Effector CD4-positive, alpha-beta T cell (primary cell): Measurements from ENCODE around the gene EMC9.

Source experiments
- DNase-seq: peaks from one replicate; pipeline ENCODE4 v3.0.0-alpha.2; 2020

Gene EMC9

GRCh38 chr14:24103451-24103850, 37.9 kb downstream of the EMC9 start:
- DNase-seq = no peak

- DNase-seq = no peak
These were observed 38.9 kb downstream of the EMC9 start for GRCh38 chr14:24102357-24103048.

DNA sequence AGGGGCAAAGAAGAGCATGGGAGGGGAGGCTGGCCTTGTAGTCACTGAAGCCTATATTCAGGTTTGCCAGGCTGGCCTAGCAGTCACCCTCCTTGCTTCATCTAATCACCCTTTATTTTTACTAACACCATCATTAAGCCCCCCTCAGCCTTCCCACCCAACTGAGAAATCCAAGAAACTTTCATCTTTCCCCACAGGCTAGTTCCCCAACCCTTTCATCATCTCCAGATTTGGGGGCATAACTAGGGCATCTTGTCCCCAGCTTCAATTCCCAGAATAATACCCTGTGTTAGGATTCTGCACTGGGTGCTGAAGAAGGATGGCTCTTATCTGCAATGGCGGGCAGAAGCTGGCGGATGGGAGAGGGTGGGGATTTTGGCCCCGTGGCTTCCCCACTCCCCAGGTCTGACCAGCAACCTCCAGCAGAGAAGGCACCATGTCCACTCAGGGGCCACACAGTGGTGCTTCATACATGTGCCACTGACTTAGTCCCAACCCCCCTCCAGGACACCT, 40.4 kb downstream of the EMC9 start:
- no peak for DNase-seq

- DNase-seq = no peak
These were observed 41.0 kb downstream of the EMC9 start for GRCh38 chr14:24100197-24100981.

DNA sequence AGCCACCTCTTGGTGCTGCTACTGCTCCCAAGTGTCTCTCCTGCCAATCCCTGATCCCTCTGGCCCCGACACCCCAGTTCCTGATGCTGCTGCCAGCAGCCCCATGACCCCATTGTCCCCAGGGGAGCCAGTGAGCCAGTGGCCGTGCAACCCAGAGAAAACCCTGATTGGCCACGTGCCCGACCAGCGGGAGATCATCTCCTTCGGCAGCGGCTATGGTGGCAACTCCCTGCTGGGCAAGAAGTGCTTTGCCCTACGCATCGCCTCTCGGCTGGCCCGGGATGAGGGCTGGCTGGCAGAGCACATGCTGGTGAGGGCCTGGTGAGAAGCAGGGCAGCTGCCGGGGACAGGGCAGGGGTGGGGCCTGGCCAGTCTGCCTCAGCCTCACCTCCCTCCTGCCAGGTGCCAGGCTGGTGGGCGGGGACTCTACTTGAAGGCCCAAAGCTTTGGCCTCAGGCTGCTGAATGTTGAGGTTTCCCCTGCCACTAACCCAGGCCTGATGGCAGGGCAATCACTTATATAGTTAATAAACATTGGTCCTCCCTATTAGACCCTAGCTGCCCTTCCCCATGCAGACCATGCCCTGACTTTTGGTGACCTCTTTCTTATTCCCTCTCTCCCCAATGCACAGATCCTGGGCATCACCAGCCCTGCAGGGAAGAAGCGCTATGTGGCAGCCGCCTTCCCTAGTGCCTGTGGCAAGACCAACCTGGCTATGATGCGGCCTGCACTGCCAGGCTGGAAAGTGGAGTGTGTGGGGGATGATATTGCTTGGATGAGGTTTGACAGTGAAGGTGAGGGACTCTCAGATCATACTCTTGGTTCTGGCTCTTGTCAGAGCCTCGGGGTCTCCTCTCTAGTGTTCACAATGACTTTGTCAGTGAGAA, 42.2 kb downstream of the EMC9 start:
- DNase-seq = no peak

- DNase-seq = no peak
These were observed 43.0 kb downstream of the EMC9 start for GRCh38 chr14:24098229-24098926.

GRCh38 chr14:24096545-24097181, 44.7 kb downstream of the EMC9 start:
- no peak for DNase-seq

- no peak for DNase-seq
These were observed 45.9 kb downstream of the EMC9 start for GRCh38 chr14:24095271-24096068.

- no peak for DNase-seq
These were observed 46.5 kb downstream of the EMC9 start for GRCh38 chr14:24094841-24095270.

GRCh38 chr14:24093901-24094840, 47.2 kb downstream of the EMC9 start, which contains the start of gene PCK2:
TSS of gene PCK2 (plus strand) at chr14:24094311. CDS start at chr14:24094406, 95 bp downstream.
- peak; percentile 63 for DNase-seq

GRCh38 chr14:24093207-24093900, 48.0 kb downstream of the EMC9 start:
- no peak for DNase-seq

DNA sequence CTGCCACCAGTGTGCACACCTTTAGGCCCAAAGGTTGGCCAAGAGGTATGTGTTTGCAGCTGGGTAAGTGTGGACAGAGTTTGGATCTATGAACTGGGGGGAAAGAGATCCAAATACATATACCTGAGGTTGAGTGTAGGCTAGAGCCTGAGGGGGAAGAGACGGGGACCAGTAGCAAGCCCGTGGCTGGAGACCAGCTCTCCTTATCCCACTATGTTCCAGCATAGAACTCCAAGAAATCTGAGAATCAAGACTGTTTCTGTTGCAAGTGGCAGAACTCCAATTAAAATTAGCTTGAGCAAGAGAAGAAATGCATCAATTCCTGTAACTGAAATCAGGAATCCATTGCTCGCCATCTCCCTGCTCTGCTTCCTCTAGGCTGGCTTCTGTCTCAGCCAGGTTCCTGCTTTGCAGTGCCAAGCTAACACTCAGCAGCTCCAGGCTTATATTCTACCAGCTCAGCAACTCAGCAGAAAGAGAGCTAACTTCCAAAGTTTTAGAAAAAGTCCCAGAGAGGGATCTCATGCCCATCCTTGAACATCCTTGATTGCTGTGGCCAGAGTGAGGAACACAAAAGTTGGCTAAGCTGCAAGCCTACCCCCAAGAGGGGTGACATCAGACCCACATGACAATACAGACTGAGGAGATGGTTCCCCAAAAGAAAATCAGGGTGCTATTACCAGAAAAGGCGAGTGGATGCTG, 48.7 kb downstream of the EMC9 start:
- DNase-seq = no peak

DNA sequence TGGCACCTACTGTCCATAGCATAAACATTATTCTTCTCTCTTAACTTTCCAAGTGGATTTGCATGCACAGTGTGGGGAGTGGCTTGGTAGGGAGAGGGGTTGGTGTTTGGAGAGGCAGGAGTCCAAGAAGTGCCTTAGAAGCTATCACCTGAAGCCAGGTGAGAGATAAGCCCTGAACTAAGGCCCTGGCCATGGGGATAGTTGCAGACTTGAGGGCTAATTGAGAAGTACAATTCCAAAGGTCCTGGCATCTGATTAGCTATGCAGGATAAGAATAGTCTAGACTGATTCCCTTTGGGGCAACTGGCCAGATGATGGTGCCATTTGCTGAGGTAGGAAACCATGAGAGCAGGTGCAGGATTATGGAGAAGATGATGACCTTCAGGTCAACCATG, 49.3 kb downstream of the EMC9 start:
- DNase-seq = no peak

DNA sequence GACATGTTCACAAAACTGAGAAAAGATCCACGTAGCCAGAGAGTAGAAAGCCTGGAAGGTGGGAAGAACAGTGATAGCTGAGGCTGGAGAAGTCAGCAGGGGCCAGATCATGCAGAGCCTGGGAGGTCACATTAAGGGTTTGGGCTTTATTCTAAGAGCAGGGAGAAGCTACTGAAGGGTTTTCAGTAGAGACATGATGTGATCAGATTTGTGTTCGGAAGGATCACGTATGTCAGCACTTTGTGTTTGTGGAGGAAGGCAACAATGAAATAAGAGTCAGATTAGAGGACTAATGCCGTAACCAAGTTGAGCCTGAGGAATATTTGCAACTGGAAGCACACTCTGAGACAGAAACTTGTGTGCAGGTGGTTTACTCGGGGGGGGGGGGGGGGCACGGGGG, 51.5 kb downstream of the EMC9 start:
- DNase-seq = no peak
